Fibroblast of peridontal ligament (primary cell): ENCODE measurements around the gene PCDHA12.
"Not testable (repeated sequence)": the region's sequence is repeated elsewhere in the genome, so short reads cannot be mapped to it uniquely, and the experiment has no call there.

Experiments used
- DNase-seq: peaks from one replicate; pipeline ENCODE4 v3.0.0-alpha.2; 2010; ENCODE audit errors: extremely low read depth

PCDHA12 gene, protein sequence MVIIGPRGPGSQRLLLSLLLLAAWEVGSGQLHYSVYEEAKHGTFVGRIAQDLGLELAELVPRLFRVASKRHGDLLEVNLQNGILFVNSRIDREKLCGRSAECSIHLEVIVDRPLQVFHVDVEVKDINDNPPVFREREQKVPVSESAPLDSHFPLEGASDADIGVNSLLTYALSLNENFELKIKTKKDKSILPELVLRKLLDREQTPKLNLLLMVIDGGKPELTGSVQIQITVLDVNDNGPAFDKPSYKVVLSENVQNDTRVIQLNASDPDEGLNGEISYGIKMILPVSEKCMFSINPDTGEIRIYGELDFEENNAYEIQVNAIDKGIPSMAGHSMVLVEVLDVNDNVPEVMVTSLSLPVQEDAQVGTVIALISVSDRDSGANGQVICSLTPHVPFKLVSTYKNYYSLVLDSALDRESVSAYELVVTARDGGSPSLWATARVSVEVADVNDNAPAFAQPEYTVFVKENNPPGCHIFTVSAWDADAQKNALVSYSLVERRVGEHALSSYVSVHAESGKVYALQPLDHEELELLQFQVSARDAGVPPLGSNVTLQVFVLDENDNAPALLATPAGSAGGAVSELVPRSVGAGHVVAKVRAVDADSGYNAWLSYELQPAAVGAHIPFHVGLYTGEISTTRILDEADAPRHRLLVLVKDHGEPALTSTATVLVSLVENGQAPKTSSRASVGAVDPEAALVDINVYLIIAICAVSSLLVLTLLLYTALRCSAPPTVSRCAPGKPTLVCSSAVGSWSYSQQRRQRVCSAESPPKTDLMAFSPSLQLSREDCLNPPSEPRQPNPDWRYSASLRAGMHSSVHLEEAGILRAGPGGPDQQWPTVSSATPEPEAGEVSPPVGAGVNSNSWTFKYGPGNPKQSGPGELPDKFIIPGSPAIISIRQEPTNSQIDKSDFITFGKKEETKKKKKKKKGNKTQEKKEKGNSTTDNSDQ

DNA sequence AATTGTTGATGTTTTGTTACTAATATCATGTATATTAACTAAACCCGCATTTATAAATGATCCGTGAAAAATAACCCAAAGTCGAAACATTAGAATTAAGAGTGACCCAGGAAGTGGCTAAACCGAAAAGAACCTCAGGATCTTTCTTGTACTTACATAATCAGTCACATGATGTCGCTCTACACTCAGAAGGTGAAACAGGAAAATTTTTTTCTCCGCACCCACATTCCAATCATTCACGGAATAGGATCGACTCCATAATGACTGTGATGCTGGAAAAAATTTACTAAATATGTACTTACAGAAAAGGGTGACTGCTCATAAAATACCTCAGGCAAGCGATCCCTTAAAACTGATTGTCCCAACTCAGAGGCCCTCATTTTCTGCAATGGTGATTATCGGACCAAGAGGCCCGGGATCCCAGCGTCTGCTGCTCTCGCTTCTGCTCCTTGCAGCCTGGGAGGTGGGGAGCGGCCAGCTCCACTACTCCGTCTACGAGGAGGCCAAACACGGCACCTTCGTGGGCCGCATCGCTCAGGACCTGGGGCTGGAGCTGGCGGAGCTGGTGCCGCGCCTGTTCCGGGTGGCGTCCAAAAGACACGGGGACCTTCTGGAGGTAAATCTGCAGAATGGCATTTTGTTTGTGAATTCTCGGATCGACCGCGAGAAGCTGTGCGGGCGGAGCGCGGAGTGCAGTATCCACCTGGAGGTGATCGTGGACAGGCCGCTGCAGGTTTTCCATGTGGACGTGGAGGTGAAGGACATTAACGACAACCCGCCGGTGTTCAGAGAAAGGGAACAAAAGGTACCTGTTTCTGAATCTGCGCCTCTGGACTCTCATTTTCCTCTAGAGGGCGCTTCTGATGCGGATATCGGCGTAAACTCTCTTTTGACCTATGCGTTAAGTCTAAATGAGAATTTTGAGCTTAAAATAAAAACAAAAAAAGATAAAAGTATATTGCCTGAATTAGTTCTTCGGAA, at the start of gene PCDHA12:
Gene PCDHA12 (plus strand): TSS at position 224 of the 981 bp plus-strand sequence. CDS start 165 bp downstream, at position 389.
- no peak for DNase-seq

DNA sequence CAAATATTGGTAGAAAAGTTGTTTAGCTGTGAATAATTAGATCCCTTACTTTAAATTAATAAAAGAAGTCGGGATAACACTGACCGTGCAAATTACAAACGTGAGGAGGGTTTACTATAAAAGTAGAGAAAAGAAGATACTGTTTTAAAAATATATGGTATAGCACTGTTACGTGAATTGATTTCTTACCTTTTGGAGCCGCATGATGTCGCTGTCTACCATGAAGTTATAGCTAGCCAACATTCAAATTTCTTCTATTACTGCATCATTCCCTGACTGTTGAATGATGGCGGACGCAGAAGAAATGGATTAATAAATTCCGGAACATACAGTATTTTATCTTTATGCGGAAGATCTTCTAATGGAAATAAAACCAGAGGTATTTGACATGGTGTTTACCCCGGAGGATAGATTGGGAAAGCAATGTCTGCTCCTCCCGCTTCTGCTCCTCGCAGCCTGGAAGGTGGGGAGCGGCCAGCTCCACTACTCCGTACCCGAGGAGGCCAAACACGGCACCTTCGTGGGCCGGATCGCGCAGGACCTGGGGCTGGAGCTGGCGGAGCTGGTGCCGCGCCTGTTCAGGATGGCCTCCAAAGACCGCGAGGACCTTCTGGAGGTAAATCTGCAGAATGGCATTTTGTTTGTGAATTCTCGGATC, 47.3 kb upstream of the PCDHA12 start, which contains the start of gene PCDHA6:
Gene PCDHA6 (plus strand): TSS at position 257 of the 658 bp plus-strand sequence. CDS start 132 bp downstream, at position 389.
- DNase-seq, result peak; percentile 7

DNA sequence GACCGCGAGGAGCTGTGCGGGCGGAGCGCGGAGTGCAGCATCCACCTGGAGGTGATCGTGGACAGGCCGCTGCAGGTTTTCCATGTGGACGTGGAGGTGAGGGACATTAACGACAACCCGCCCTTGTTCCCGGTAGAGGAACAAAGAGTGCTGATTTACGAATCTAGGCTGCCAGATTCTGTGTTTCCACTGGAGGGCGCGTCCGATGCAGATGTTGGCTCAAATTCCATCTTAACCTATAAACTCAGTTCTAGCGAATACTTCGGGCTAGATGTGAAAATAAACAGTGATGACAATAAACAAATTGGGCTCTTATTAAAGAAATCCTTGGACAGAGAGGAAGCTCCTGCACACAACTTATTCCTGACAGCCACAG, 46.8 kb upstream of the PCDHA12 start:
- no peak for DNase-seq

DNA sequence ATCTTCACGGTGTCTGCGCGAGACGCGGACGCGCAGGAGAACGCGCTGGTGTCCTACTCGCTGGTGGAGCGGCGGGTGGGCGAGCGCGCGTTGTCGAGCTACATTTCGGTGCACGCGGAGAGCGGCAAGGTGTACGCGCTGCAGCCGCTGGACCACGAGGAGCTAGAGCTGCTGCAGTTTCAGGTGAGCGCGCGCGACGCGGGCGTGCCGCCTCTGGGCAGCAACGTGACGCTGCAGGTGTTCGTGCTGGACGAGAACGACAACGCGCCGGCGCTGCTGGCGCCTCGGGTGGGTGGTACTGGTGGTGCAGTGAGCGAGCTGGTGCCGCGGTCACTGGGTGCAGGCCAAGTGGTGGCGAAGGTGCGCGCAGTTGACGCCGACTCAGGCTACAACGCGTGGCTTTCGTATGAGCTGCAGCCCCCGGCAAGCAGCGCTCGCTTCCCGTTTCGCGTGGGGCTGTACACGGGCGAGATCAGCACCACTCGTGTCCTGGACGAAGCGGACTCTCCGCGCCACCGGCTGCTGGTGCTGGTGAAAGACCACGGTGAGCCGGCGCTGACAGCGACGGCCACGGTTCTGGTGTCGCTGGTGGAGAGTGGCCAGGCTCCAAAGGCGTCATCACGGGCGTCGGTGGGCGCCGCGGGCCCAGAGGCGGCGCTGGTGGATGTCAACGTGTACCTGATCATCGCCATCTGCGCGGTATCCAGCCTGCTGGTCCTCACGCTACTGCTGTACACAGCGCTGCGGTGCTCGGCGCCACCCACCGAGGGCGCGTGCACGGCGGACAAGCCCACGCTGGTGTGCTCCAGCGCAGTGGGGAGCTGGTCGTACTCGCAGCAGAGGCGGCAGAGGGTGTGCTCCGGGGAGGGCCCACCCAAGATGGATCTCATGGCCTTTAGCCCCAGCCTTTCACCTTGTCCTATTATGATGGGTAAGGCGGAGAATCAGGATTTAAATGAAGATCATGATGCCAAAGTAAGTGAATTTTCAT, 45.3 kb upstream of the PCDHA12 start:
- not testable (repeated sequence) for DNase-seq

DNA sequence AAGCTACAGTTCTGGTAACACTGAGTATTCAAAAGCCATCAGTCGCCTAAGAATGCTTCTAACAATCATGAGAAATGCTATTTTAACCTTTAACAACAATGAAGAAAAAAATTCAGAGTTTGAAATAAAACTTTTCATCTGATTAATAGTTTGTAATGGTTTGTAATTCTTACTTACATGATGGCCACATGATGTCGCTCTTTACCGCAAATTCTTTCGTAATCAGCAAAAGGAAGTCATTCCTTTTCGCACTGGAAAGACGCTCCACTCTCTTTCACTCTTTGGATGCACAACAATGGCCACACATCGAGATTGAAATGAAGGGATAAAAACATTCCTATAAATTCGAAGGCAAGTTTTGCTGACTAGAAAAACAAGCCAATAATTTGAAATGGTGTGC, 41.1 kb upstream of the PCDHA12 start, which contains the start of gene PCDHA7:
Gene PCDHA7 (plus strand): TSS at position 277 of the 400 bp plus-strand sequence. CDS start 115 bp downstream, at position 392.
- DNase-seq, result peak; percentile 4

DNA sequence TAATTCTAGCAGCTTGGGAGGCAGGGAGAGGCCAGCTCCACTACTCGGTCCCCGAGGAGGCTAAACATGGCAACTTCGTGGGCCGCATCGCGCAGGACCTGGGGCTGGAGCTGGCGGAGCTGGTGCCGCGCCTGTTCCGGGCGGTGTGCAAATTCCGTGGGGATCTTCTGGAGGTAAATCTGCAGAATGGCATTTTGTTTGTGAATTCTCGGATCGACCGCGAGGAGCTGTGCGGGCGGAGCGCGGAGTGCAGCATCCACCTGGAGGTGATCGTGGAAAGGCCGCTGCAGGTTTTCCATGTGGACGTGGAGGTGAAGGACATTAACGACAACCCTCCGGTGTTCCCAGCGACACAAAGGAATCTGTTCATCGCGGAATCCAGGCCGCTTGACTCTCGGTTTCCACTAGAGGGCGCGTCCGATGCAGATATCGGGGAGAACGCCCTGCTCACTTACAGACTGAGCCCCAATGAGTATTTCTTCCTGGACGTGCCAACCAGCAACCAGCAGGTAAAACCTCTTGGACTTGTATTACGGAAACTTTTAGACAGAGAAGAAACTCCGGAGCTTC, 40.6 kb upstream of the PCDHA12 start:
- not testable (repeated sequence) for DNase-seq

DNA sequence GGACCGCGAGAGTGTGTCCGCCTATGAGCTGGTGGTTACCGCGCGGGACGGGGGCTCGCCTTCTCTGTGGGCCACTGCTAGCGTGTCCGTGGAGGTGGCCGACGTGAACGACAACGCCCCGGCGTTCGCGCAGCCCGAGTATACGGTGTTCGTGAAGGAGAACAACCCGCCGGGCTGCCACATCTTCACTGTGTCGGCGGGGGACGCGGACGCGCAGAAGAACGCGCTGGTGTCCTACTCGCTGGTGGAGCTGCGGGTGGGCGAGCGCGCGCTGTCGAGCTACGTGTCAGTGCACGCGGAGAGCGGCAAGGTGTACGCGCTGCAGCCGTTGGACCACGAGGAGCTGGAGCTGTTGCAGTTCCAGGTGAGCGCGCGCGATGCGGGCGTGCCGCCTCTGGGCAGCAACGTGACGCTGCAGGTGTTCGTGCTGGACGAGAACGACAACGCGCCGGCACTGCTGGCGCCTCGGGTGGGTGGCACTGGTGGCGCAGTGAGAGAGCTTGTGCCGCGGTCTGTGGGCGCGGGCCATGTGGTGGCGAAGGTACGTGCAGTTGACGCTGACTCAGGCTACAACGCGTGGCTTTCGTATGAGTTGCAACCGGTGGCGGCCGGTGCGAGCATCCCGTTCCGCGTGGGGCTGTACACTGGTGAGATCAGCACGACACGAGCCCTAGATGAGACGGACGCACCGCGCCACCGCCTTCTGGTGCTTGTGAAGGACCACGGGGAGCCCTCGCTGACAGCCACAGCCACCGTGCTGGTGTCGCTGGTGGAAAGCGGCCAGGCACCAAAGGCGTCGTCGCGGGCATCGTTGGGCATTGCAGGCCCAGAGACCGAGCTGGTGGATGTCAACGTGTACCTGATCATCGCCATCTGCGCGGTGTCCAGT, 39.2 kb upstream of the PCDHA12 start:
- DNase-seq, result no peak

DNA sequence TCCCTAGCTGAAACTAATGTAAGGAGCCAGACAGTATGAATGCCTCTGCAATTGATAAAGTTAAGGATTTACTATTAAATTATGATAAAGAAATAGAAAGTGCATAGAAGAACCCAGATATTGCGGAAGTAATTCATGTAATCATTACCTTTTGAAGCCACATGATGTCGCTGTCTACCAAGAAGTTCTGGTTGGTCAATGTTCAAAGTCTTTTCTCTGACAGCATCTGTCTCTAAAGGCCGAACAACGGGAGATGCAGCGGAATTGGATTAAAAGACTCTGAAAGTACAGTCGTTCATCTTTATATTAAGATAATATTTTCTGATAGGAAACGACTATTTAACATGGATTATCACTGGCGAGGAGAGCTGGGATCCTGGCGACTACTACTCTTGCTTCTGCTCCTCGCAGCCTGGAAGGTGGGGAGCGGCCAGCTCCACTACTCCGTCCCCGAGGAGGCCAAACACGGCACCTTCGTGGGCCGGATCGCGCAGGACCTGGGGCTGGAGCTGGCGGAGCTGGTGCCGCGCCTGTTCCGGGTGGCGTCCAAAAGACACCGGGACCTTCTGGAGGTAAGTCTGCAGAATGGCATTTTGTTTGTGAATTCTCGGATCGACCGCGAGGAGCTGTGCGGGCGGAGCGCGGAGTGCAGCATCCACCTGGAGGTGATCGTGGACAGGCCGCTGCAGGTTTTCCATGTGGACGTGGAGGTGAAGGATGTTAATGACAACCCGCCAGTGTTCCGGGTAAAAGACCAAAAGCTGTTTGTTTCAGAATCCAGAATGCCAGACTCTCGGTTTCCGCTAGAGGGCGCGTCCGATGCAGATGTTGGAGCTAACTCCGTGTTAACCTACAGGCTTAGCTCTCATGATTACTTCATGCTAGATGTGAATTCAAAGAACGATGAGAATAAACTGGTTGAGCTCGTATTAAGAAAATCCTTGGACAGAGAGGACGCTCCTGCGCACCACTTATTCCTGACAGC, 33.8 kb upstream of the PCDHA12 start, which contains the start of gene PCDHA8:
Gene PCDHA8 (plus strand): TSS at position 210 of the 985 bp plus-strand sequence. CDS start 135 bp downstream, at position 345.
- no peak for DNase-seq

DNA sequence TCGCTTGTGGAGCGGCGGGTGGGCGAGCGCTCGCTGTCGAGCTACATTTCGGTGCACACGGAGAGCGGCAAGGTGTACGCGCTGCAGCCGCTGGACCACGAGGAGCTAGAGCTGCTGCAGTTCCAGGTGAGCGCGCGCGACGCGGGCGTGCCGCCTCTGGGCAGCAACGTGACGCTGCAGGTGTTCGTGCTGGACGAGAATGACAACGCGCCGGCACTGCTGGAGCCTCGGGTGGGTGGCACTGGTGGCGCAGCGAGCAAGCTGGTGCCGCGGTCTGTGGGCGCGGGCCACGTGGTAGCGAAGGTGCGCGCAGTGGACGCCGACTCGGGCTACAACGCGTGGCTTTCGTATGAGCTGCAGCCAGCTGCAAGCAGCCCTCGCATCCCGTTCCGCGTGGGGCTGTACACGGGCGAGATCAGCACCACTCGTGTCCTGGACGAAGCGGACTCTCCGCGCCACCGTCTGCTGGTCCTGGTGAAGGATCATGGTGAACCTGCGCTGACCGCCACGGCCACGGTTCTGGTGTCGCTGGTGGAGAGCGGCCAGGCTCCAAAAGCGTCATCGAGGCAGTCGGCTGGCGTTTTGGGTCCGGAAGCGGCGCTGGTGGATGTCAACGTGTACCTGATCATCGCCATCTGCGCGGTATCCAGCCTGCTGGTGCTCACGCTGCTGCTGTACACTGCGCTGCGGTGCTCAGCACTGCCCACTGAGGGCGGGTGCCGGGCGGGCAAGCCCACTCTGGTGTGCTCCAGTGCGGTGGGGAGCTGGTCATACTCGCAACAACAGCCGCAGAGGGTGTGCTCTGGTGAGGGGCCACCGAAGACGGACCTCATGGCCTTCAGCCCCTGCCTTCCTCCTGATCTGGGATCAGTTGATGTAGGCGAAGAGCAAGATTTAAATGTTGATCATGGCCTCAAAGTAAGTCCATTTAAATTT, 32.0 kb upstream of the PCDHA12 start:
- no peak for DNase-seq

DNA sequence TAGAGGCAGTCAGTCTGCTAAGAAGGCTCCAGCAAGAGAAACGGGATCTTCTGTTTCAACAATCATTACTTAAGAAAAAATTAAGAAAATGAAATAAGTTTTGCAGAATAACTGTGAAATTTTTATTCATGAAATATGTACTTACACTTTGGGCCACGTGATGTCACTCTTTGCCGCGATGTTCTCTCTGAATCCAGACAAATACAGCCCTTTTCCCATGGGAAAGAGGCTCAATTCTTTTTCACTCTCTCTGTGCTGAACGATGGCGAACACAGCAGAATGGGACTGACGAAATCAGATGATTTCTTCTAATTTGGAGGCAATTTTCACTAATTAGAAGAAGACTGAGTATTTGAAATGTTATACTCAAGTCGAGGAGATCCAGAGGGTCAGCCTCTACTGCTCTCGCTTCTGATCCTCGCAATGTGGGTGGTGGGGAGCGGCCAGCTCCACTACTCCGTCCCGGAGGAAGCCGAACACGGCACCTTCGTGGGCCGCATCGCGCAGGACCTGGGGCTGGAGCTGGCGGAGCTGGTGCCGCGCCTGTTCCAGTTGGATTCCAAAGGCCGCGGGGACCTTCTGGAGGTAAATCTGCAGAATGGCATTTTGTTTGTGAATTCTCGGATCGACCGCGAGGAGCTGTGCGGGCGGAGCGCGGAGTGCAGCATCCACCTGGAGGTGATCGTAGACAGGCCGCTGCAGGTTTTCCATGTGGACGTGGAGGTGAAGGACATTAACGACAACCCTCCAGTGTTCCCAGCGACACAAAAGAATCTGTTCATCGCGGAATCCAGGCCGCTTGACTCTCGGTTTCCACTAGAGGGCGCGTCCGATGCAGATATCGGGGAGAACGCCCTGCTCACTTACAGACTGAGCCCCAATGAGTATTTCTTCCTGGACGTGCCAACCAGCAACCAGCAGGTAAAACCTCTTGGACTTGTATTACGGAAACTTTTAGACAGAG, 26.7 kb upstream of the PCDHA12 start, which contains the start of gene PCDHA9:
Gene PCDHA9 (plus strand): TSS at position 244 of the 964 bp plus-strand sequence. CDS start 114 bp downstream, at position 358.
- not testable (repeated sequence) for DNase-seq

DNA sequence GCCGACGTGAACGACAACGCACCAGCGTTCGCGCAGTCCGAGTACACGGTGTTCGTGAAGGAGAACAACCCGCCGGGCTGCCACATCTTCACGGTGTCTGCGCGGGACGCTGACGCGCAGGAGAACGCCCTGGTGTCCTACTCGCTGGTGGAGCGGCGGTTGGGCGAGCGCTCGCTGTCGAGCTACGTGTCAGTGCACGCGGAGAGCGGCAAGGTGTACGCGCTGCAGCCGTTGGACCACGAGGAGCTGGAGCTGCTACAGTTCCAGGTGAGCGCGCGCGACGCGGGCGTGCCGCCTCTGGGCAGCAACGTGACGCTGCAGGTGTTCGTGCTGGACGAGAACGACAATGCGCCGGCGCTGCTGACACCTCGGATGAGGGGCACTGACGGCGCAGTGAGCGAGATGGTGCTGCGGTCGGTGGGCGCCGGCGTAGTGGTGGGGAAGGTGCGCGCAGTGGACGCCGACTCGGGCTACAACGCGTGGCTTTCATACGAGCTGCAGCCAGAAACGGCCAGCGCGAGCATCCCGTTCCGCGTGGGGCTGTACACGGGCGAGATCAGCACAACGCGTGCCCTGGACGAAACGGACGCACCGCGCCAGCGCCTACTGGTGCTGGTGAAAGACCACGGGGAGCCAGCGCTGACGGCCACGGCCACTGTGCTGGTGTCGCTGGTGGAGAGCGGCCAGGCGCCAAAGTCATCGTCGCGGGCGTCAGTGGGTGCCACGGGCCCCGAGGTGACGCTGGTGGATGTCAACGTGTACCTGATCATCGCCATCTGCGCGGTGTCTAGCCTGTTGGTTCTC, 25.1 kb upstream of the PCDHA12 start:
- not testable (repeated sequence) for DNase-seq

DNA sequence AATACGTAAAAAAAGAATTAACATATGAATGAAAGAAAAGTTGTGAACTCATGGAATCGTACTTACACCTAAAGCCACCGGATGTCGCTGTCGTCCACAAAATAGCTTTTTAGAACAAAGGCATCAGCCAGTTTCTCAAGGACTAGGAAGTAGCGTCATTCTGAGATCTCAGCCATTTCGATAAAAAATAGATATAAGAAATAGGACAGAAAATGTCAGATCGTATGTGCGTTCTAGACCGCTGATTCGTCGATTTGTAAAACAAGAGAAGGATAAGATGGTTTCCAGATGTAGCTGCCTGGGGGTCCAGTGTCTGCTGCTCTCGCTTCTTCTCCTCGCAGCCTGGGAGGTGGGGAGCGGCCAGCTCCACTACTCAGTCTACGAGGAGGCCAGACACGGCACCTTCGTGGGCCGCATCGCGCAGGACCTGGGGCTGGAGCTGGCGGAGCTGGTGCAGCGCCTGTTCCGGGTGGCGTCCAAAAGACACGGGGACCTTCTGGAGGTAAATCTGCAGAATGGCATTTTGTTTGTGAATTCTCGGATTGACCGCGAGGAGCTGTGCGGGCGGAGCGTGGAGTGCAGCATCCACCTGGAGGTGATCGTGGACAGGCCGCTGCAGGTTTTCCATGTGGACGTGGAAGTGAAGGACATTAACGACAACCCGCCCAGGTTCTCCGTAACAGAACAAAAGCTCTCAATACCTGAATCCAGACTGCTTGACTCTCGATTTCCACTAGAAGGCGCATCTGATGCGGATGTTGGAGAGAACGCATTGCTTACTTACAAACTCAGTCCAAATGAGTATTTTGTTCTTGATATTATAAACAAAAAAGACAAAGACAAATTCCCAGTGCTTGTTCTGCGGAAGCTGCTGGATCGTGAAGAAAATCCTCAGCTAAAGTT, 19.1 kb upstream of the PCDHA12 start, which contains the start of gene PCDHA10:
Gene PCDHA10 (plus strand): TSS at position 126 of the 903 bp plus-strand sequence. CDS start 152 bp downstream, at position 278.
- DNase-seq, result no peak
